H1 (cell line): ENCODE results near the gene FAT1. TPM values are rescaled to one million over a fixed set of nuclear protein-coding genes. Genes with fewer than 3 reads are reported as not detected.

Experiments
- CHD7 ChIP-seq: fragments of 300-600 bp; sonication (generic); IDR thresholded peaks from 2 replicates; pipeline ENCODE4 v1.7.1; 2012; ENCODE audit warnings: low read length, moderate library complexity, mild to moderate bottlenecking, inconsistent platforms; ENCODE audit not compliant: insufficient replicate concordance
- polyA plus RNA-seq, 7 experiments: library from polyadenylated mRNA; depleted of rRNA in 3 of 7; stranded (reverse) in 5 of 7; unstranded in 2 of 7; fragments of >200 nt in 5 of 7; fragments of 200-250 nt in 2 of 7; gene quantifications; 1 replicate in 5 of 7; 2 replicates in 1 of 7; 4 replicates in 1 of 7; pipeline versions ENCODE4 v1.2.1 to v1.2.3, GENCODE V29; 2011 to 2013; ENCODE audit warnings: missing spikeins in 2 of 7, mixed read lengths in 2 of 7
- total RNA-seq: library from RNA; stranded (reverse); fragmentation: NEBNext Ultra II Directional; extraction: Animal tissue kit (Norgen Biotek cat#: 25700); gene quantifications from 2 replicates; pipeline ENCODE4 v1.2.1, GENCODE V29; 2021

The FAT1 gene
- total and polyA plus RNA-seq, 2 of the 8 experiments (the other 6 are each of a cell fraction or from before 2014, with no cell fraction given), result 94.4 to 137 TPM

- peak; percentile 58 for TF ChIP-seq CHD7
Measured at GRCh38 chr4:186633844-186634243, 89.8 kb downstream of the FAT1 start (continued).
